IMR-90 (cell line): ENCODE measurements around the gene CALML3. TPM values are rescaled to one million over a fixed set of nuclear protein-coding genes. Genes with fewer than 3 reads are reported as not detected.

Experiments
- ATAC-seq: fragments of 200-7000 bp; cut with Tn5 transposase; 2 replicates; pipeline ENCODE4 v1.9.1; 2020; ENCODE audit warnings: low read depth, mild to moderate bottlenecking, moderate library complexity
- BruUV-seq: library from RNA; stranded (reverse); fragments of 400-500 nt; replicated peaks from 2 replicates; lab custom pipeline; 2021; lab: Mats Ljungman, UMichigan
- CTCF ChIA-PET: fragments of 300-600 bp; formaldehyde crosslinking; extraction: SDS; loops from one replicate; lab custom pipeline; 2021; ENCODE audit warnings: antibody characterized with exemption; lab: Yijun Ruan, JAX
- POLR2A ChIA-PET: fragments of 300-600 bp; sonication (Branson Sonifier 250); formaldehyde crosslinking; loops from one replicate; lab custom pipeline; 2022; ENCODE audit warnings: antibody characterized with exemption; ENCODE audit not compliant: unreplicated experiment; lab: Charles Lee
- DNase-seq: peaks from one replicate; pipeline ENCODE4 v3.0.0; 2013
- H2AFZ ChIP-seq: replicated peaks from 2 replicates; pipeline ENCODE3; 2013; ENCODE audit warnings: low read length, mild to moderate bottlenecking; ENCODE audit not compliant: poor library complexity
- H2AK5ac ChIP-seq: 2 replicates; pipeline ENCODE4 v1.6.1; 2013; ENCODE audit warnings: low read depth, low read length, inconsistent platforms
- H2AK9ac ChIP-seq: replicated peaks from 2 replicates; pipeline ENCODE3; 2013; ENCODE audit warnings: mild to moderate bottlenecking, low read depth, low read length, moderate library complexity; ENCODE audit not compliant: poor library complexity
- H2BK120ac ChIP-seq: 2 replicates; pipeline ENCODE4 v1.6.1; 2013; ENCODE audit warnings: low read depth, low read length, inconsistent platforms
- H2BK15ac ChIP-seq: 3 replicates; pipeline ENCODE4 v1.6.1; 2013; ENCODE audit warnings: low read depth, low read length, inconsistent platforms
- H2BK20ac ChIP-seq: 2 replicates; pipeline ENCODE4 v1.6.1; 2013; ENCODE audit warnings: low read depth, mild to moderate bottlenecking, inconsistent platforms, low read length, moderate library complexity
- H2BK5ac ChIP-seq: 2 replicates; pipeline ENCODE4 v1.6.1; 2013; ENCODE audit warnings: mild to moderate bottlenecking, low read depth, low read length, inconsistent platforms; ENCODE audit not compliant: poor library complexity, severe bottlenecking
- H3K14ac ChIP-seq: replicated peaks from 2 replicates; pipeline ENCODE4 v1.6.1; 2013; ENCODE audit warnings: low read depth, low read length, inconsistent platforms
- H3K18ac ChIP-seq: 2 replicates; pipeline ENCODE4 v1.6.1; 2013; ENCODE audit warnings: low read depth, low read length, control low read depth
- H3K23ac ChIP-seq: 2 replicates; pipeline ENCODE4 v1.6.1; 2013; ENCODE audit warnings: low read depth, low read length, inconsistent platforms
- H3K27ac ChIP-seq: 2 replicates; pipeline ENCODE4 v1.5.1; 2013; ENCODE audit warnings: mild to moderate bottlenecking, control low read depth, low read length; ENCODE audit not compliant: insufficient read depth
- H3K27me3 ChIP-seq: 2 replicates; pipeline ENCODE4 v1.6.1; 2013; ENCODE audit warnings: low read length; ENCODE audit not compliant: control insufficient read depth, insufficient read depth
- H3K36me3 ChIP-seq: 2 replicates; pipeline ENCODE4 v1.6.1; 2013; ENCODE audit warnings: low read length, mixed read lengths; ENCODE audit not compliant: control insufficient read depth, insufficient read depth
- H3K4ac ChIP-seq: 2 replicates; pipeline ENCODE4 v1.6.1; 2013; ENCODE audit warnings: low read depth, low read length, inconsistent platforms
- H3K4me1 ChIP-seq: 2 replicates; pipeline ENCODE4 v1.6.1; 2013; ENCODE audit warnings: low read length, mixed read lengths; ENCODE audit not compliant: control insufficient read depth, insufficient read depth
- H3K4me2 ChIP-seq: 2 replicates; pipeline ENCODE4 v1.6.1; 2013; ENCODE audit warnings: low read depth, mild to moderate bottlenecking, control low read depth, low read length, moderate library complexity
- H3K4me3 ChIP-seq: 2 replicates; pipeline ENCODE4 v1.5.1; 2013; ENCODE audit warnings: low read depth, mild to moderate bottlenecking, control low read depth, low read length, moderate library complexity; ENCODE audit not compliant: insufficient read depth
- H3K56ac ChIP-seq: 2 replicates; pipeline ENCODE4 v1.6.1; 2013; ENCODE audit warnings: low read length, inconsistent platforms; ENCODE audit not compliant: insufficient read depth; ENCODE audit errors: extremely low read depth
- H3K79me1 ChIP-seq, 2 experiments: 2 replicates each; pipeline ENCODE4 v1.6.1; 2013; ENCODE audit warnings: low read length in 2 of 2, inconsistent platforms in 1 of 2, low read depth in 1 of 2
- H3K9ac ChIP-seq: 2 replicates; pipeline ENCODE4 v1.6.1; 2013; ENCODE audit warnings: low read depth, low read length, control low read depth
- H3K9me1 ChIP-seq: 2 replicates; pipeline ENCODE4 v1.6.1; 2013; ENCODE audit warnings: low read length, inconsistent platforms; ENCODE audit not compliant: insufficient read depth
- H3K9me3 ChIP-seq: 2 replicates; pipeline ENCODE4 v1.6.1; 2013; ENCODE audit warnings: low read length; ENCODE audit not compliant: control insufficient read depth, insufficient read depth
- H4K20me1 ChIP-seq: 2 replicates; pipeline ENCODE4 v1.6.1; 2013; ENCODE audit warnings: low read length, inconsistent platforms; ENCODE audit not compliant: insufficient read depth
- H4K5ac ChIP-seq: 2 replicates; pipeline ENCODE4 v1.6.1; 2013; ENCODE audit warnings: mild to moderate bottlenecking, low read depth, low read length, control low read depth
- H4K8ac ChIP-seq, 2 experiments: 2 replicates each; pipeline ENCODE4 v1.6.1; 2013; ENCODE audit warnings: low read depth in 2 of 2, low read length in 2 of 2, control low read depth in 1 of 2, inconsistent platforms in 1 of 2
- H4K91ac ChIP-seq: 2 replicates; pipeline ENCODE4 v1.6.1; 2013; ENCODE audit warnings: low read depth, low read length, inconsistent platforms; ENCODE audit not compliant: insufficient read depth
- CHD1 ChIP-seq: IDR thresholded peaks from 2 replicates; pipeline ENCODE4 v1.6.1; 2012; ENCODE audit warnings: low read depth, low read length, improper control_type of control experiment
- CTCF ChIP-seq: conservative IDR thresholded peaks from 2 replicates; pipeline ENCODE4 v1.5.1; 2012; ENCODE audit warnings: mild to moderate bottlenecking, low read depth, low read length, improper control_type of control experiment
- MAZ ChIP-seq: IDR thresholded peaks from 2 replicates; pipeline ENCODE4 v1.6.1; 2012; ENCODE audit warnings: low read depth, mild to moderate bottlenecking, low read length, improper control_type of control experiment, moderate library complexity, borderline replicate concordance
- NFE2L2 ChIP-seq: fragments of 150-350 bp; IDR thresholded peaks from 2 replicates; pipeline ENCODE4 v1.6.1; 2016; ENCODE audit warnings: low read depth, mild to moderate bottlenecking, low read length
- POLR2A ChIP-seq: IDR thresholded peaks from 2 replicates; pipeline ENCODE4 v1.6.1; 2012; ENCODE audit warnings: mild to moderate bottlenecking, low read depth, low read length
- RAD21 ChIP-seq: IDR thresholded peaks from 2 replicates; pipeline ENCODE4 v1.6.1; 2012; ENCODE audit warnings: low read length, improper control_type of control experiment
- RFX5 ChIP-seq: IDR thresholded peaks from 2 replicates; pipeline ENCODE4 v1.8.0; 2012; ENCODE audit warnings: low read depth, mild to moderate bottlenecking, low read length, moderate library complexity
- SMC3 ChIP-seq: fragments of 150-350 bp; IDR thresholded peaks from 2 replicates; pipeline ENCODE4 v1.6.1; 2016; ENCODE audit warnings: low read depth, mild to moderate bottlenecking, antibody characterized with exemption, low read length, moderate library complexity
- WGBS, 2 experiments: methylation state at CpG; one replicate each; pipeline versions ENCODE4 v1.1.5 to v1.1.7; 2013; ENCODE audit warnings: missing lambda C conversion rate in 2 of 2; ENCODE audit not compliant: insufficient read length in 1 of 2; ENCODE audit errors: extremely low coverage in 2 of 2; 5-methylcytosine and 5-hydroxymethylcytosine counted together
- dilution Hi-C: fragments of 300-500 bp; cut with HindIII; formaldehyde crosslinking; loops from one replicate; pipeline ENCODE4 v1.14.3; 2018; ENCODE audit warnings: low sequenced_read_pairs; ENCODE audit not compliant: unreplicated experiment
- in situ Hi-C: fragments of 300-500 bp; cut with MboI; formaldehyde crosslinking; loops from 3 replicates; pipeline ENCODE4 v1.14.3; 2019; ENCODE audit warnings: low sequenced_read_pairs, inconsistent platforms, mixed read lengths
- intact Hi-C: fragments of 100-400 bp; cut with micrococcal nuclease; formaldehyde crosslinking; loops from 2 replicates; pipeline ENCODE4 v1.10.0; 2022
- polyA plus RNA-seq, 3 experiments: library from polyadenylated mRNA; depleted of rRNA; stranded (reverse); fragments of >200 nt; gene quantifications; 2 replicates each; pipeline ENCODE4 v1.2.3, GENCODE V29; 2012; ENCODE audit warnings: low replicate concordance in 1 of 3
- total RNA-seq: library from RNA; depleted of rRNA; stranded (reverse); fragments of >200 nt; gene quantifications from 2 replicates; pipeline ENCODE4 v1.2.3, GENCODE V29; 2012

The CALML3 gene
- total and polyA plus RNA-seq, 2 of the 4 experiments (the other 2 are of a cell fraction): not detected

GRCh38 chr10:5488272-5489161, 36.2 kb upstream of the CALML3 start (continued):
- TF ChIP-seq CTCF: no peak

DNA sequence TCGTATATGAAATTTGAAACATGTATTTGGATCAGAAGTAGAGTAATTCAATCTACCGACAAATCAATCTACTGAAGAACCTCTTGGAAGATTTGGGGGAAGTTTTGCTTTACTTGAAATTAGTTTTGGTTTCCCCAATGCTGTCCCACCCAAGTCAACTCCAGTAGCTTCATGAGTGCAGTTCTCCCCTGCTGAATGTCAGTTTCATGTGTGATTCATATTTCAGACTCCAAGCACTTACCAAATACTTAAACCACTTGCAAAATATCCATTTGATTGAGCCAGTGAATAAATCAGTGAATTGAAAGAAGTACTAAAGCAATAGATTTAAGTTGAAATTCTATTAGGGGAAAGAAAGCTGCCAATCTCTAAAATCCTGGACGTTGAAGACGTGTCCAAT, 34.7 kb upstream of the CALML3 start:
- ATAC-seq (no peak), DNase-seq (no peak)
- Histone ChIP-seq H3K56ac (no peak overlapping the region), H3K4me3 (no peak overlapping the region), H3K18ac (no peak overlapping the region), H3K14ac (no peak overlapping the region), H2AK9ac (no peak overlapping the region), H4K20me1 (no peaks in the 10 kb centered on the region), H2BK15ac (no peak overlapping the region), H2BK5ac (no peak overlapping the region), H3K4me1 (no peaks in the 10 kb centered on the region), H2BK120ac (no peak overlapping the region), H3K4ac (no peak overlapping the region), H2BK20ac (no peak overlapping the region), H3K36me3 (no peaks in the 10 kb centered on the region), H3K27me3 (peaks cover 15% of the 10 kb centered on the region; the same call in 1 of the 2 replicates), H3K23ac (no peak overlapping the region), H4K5ac (no peak overlapping the region), H4K91ac (no peak overlapping the region), H3K9me1 (0 out of 2 replicates have a peak, but pooled peaks cover 3% of the 10 kb centered on the region), H3K4me2 (no peak overlapping the region), H3K79me1 (no peaks in the 10 kb centered on the region), H2AK5ac (no peak overlapping the region), H3K27ac (no peak overlapping the region), H4K8ac (no peak overlapping the region), H3K9ac (no peak overlapping the region), H2AFZ (no peak overlapping the region), H3K9me3 (peaks cover 4% of the 10 kb centered on the region)
- in situ Hi-C loops (no loop called here), dilution Hi-C loops (no loop called here), intact Hi-C loops (no loop called here)
- POLR2A ChIA-PET: no interaction called here
- TF ChIP-seq POLR2A (no peak), RFX5 (no peak), RAD21 (no peak), MAZ (no peak), SMC3 (no peak), NFE2L2 (no peak), CTCF (no peak), CHD1 (no peak)
- CTCF ChIA-PET: no interaction called here
- no TSS peak for BruUV-seq
- WGBS, 2 experiments: no CpG with 5 or more reads among the region's 4 CpGs
